SHP77 treated with DMSO at 0.1 percent for 48 hours (cell line): ENCODE results near the gene WDR17.

Source experiments
- DNase-seq: peaks from one replicate; lab custom pipeline; 2025; lab: John Stamatoyannopoulos, UW

WDR17 gene

GRCh38 chr4:176065435-176066291 is at the start of gene WDR17:
Gene WDR17, plus strand, starts transcription at chr4:176065841. Its CDS starts 45,740 bp downstream, at chr4:176111581.
- DNase-seq, result peak; percentile 77

GRCh38 chr4:176016601-176017000 is 49.0 kb upstream of the WDR17 start:
- no peak for DNase-seq

- no peak for DNase-seq
These were observed 45.1 kb upstream of the WDR17 start for GRCh38 chr4:176020481-176021085.

- no peak for DNase-seq
These were observed 35.2 kb upstream of the WDR17 start for GRCh38 chr4:176030391-176030790.

- no peak for DNase-seq
These were observed 33.7 kb upstream of the WDR17 start for GRCh38 chr4:176031922-176032321.

- no peak for DNase-seq
These were observed 33.2 kb upstream of the WDR17 start for GRCh38 chr4:176032454-176032853.

GRCh38 chr4:176034499-176034898 is 31.1 kb upstream of the WDR17 start:
- DNase-seq, result no peak

- DNase-seq, result no peak
These were observed 30.7 kb upstream of the WDR17 start for GRCh38 chr4:176034936-176035335.

- DNase-seq, result no peak
These were observed 28.9 kb upstream of the WDR17 start for GRCh38 chr4:176036585-176037205.

- DNase-seq, result no peak
These were observed 26.9 kb upstream of the WDR17 start for GRCh38 chr4:176038789-176039188.

- no peak for DNase-seq
These were observed 23.4 kb upstream of the WDR17 start for GRCh38 chr4:176042195-176042594.

- DNase-seq, result no peak
These were observed 21.6 kb upstream of the WDR17 start for GRCh38 chr4:176043838-176044588.

- no peak for DNase-seq
These were observed 21.1 kb upstream of the WDR17 start for GRCh38 chr4:176044589-176044951.

GRCh38 chr4:176048631-176049030 is 17.0 kb upstream of the WDR17 start:
- DNase-seq, result no peak

- DNase-seq, result no peak
These were observed 12.9 kb upstream of the WDR17 start for GRCh38 chr4:176052744-176053143.

- no peak for DNase-seq
These were observed 11.9 kb upstream of the WDR17 start for GRCh38 chr4:176053785-176054184.

- no peak for DNase-seq
These were observed 10.7 kb upstream of the WDR17 start for GRCh38 chr4:176054942-176055341.

- no peak for DNase-seq
These were observed 1.9 kb upstream of the WDR17 start for GRCh38 chr4:176063718-176064117.

GRCh38 chr4:176064539-176064938 is 1.1 kb upstream of the WDR17 start:
- DNase-seq, result no peak

- DNase-seq, result no peak
These were observed 1.1 kb downstream of the WDR17 start for GRCh38 chr4:176066757-176067156.

GRCh38 chr4:176077561-176077960 is 11.9 kb downstream of the WDR17 start:
- DNase-seq, result no peak

- no peak for DNase-seq
These were observed 19.1 kb downstream of the WDR17 start for GRCh38 chr4:176084769-176085168.
